NCI-H69 (cell line): Measurements from ENCODE around the gene SIX2.

Experiments
- DNase-seq: peaks from one replicate; lab custom pipeline; 2025; lab: John Stamatoyannopoulos, UW

SIX2 gene

DNA sequence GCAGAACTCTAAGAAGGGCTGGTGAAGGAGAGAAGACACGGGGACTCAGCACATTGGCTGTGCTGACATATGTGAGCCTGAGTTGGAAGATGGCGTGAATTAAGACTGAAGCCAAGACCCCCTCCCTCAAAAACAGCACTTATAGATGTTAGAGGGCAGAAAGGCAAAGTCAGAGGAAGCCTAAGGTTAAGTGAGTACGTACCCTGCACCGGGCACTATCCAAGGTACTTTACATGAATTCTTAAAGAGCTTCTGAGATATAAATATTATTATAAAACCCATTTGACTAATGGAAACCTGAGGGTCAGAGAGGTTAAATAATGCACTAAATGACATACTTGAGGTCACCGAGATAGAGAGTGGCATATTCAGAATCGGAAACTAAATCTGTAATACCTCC lies 42.2 kb downstream of the SIX2 start:
- DNase-seq = no peak

DNA sequence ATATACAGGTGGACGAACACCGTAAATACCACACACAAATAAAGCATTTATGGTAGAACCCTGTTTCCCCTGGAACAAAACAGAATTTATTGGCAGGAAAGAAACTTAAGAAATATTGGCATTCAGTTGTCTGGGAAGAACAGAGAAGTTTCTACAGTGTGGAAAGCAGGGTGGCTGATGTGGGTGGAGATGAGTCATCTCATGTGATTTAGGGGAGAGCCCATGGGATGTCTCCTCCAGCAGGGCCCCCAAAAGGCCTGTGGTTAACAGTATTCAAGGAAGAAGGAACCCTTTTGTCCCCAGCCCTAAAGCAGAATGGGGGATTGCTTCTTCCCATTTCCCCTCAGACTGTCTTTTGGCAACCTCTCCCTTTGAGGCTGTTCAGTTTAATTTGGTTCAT lies 43.6 kb downstream of the SIX2 start:
- DNase-seq = no peak

DNA sequence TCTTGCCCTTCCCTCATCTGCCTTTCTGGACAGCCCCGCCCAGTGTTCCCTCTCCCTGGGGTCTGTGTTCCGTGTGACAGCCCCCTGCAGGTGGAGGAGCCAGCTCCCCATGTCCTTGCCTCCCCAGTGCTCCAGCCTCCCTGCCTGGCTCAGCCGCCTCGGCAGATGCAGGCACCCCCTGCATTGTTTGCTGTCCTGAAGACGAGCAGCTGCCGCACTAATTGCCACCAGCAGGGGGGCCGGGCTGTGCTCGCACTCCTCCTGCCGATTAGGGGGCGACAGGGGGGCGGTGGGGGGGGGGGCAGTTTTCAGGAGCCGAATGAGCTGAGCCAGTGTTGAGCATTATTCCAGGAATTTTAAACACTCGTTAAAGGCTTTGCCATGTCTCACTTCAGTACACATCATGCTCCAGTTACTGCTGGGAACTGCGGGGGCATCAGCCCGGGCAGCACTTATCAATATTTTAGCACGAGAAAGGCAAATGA lies 44.5 kb downstream of the SIX2 start:
- peak; percentile 92 for DNase-seq

DNA sequence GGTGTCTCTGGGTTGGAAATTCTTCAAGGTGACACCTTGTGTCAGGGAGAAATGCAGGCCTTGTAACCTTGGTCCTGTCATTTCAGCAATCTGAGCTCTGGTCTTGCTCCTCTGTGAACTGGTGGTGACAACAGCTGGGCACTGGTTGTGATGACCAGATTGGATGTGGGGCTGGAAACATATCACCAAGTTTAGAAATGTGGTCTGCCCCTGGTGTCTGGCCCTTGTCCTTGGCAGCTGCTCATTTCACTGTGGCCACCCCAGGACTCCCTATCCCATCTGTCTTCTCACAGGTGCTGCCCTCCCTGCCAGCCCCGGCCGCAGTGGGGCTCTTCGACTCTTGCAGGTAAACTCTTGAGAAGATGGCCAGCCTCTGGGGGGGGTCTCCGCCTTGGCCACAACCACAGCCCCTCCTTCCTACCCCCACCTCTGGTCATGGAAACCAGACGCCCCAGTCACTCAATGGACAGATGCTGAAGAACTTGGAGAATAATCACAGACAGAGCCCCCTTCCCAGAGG lies 47.0 kb downstream of the SIX2 start:
- DNase-seq = no peak

DNA sequence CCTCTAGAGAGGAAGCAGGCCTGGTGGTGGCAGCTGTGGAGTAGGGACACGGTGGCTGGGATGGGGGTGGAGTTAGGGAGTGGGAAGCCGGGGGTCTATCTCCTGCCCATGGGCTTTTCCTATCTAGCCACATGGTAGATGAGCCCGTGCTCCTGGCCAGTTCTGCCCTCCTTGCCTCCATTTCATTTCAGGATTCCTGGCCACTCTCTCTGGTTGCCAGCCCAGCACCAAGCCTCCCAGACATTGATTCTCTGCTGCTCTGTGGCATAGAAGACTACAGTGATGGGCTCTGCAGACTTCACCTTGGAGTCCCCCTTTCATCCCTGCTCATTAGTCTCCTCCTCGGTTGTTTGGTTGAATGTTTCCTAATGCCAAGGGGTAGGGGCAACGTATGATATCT lies 48.4 kb downstream of the SIX2 start:
- DNase-seq = no peak

DNA sequence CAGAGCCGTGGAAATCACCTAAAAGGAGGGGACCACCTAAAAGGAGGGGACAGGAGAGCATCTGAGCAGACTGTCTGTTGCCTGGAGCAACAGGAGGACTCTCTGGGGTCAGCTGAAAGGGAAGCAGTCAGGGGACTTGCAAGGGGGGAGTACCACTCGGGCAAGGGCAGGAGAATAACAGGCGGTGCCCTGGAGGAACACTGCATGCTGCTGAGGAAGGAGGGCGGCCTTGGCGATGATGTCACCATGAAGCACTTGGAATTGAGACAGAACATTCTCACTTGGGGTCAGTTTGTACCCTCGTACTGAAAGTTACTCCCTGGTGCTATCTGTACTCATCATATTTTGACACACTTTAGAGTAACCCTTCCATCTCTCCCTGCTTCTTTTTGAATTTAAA lies 49.4 kb downstream of the SIX2 start:
- no peak for DNase-seq

DNA sequence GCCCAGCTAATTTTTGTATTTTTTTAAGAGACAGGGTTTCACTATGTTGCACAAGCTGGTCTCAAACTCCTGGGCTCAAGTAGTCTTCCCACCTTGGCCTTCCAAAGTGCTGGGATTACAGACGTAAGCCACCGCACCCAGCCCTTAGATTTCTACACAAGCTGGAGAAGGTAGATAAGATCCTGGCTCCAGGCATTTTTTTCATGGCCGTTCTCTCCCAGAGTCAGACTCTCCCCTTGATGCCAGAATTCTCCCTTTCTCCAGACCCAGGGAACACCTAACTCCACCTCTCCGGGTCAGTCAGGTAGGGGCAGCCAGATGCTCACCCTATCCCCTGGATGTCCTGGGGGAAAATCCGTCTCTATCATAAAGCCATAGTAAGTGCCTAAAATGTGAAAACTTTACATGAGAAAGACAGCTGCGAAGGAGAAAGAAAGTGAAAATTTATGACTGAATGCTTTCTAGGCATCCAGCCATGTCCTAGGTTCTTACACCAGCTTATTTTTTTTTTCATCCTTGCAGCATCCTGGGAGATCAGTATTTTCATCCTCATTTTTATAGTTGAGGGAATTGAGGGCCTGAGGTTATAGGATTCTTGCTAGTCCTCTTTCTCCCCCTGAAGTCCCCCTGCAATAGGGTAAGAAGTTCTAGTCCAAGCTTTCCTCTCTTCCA lies 51.5 kb downstream of the SIX2 start:
- DNase-seq = no peak

DNA sequence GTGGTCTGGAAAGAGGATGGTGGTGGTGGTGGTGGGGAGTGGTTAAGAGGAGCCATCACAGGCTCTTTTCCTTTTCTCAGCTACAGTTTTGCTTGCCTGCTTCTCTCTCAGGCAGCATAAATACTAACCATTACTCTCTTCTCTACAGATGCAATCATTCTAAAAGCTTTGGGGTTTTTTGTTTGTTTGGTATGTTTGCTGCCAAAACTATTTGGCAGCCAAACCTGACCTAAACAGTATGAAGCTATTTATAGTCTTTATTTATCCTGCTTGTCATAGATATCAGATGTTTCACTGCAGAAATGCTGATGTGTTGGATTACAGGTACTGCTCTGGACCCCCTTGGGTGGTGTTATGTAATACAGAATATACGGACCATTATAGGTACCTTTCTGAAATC lies 52.4 kb downstream of the SIX2 start:
- no peak for DNase-seq

DNA sequence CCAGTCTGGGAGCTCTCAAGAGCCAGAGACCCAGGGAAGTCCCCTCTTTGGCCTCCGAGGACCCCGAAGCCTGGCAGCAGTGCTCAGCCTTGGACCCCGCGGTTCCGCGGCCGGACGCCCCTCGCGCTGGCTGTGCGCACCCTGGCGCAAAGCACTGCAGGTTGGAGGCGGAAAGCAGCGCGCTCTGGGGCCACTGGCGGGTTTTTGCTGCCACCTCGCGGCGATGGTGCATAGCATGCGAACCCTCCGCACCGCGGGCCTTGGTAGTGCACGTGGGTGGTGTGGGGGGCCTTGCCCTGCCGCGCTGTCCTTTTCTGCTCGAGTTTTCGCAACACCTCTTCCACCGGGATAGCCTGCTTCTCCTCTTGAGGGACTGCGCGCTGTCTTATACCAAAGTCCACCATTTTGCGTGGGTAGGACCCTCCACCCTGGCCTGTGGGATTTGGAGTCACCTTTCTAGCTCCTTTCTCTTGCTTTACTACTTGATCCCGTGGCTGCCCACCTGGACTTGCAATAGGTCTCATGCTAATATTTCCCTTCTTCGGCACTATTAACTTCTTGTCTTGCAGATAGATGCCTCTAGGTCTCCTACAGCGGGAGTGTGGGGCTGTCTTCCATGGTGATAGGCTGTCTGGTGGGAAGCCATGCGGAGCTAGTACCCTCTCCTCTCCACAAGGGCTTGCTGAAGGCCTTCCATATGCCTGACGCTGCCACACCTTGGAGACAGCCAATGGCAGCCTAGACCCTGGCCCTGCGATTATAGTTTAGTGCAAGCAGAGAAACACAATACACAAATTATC lies 53.5 kb downstream of the SIX2 start:
- peak; percentile 84 for DNase-seq
